ENCODE measurements around the gene FOXO1. TPM values are rescaled to one million over a fixed set of nuclear protein-coding genes. Genes with fewer than 3 reads are reported as not detected.
A peak's percentile ranks its signal among the peaks of the same experiment; 100 is the strongest.

Gene FOXO1
- total RNA-seq, 2 donors from 2014 or later, result 20.1 to 29.7 TPM

- TF ChIP-seq, protein P1, sequence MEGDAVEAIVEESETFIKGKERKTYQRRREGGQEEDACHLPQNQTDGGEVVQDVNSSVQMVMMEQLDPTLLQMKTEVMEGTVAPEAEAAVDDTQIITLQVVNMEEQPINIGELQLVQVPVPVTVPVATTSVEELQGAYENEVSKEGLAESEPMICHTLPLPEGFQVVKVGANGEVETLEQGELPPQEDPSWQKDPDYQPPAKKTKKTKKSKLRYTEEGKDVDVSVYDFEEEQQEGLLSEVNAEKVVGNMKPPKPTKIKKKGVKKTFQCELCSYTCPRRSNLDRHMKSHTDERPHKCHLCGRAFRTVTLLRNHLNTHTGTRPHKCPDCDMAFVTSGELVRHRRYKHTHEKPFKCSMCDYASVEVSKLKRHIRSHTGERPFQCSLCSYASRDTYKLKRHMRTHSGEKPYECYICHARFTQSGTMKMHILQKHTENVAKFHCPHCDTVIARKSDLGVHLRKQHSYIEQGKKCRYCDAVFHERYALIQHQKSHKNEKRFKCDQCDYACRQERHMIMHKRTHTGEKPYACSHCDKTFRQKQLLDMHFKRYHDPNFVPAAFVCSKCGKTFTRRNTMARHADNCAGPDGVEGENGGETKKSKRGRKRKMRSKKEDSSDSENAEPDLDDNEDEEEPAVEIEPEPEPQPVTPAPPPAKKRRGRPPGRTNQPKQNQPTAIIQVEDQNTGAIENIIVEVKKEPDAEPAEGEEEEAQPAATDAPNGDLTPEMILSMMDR (conservative IDR thresholded peaks at IDR 0.05), result no peak
- WGBS, 2 experiments (ENCODE audit: insufficient coverage in 1 of 2, insufficient read length in 1 of 2), result 83% methylated on average over 1 of the region's 1 CpG; no CpG with 5 or more reads in 1 of the 2 experiments
- Histone ChIP-seq H3K36me3 (ENCODE audit: control insufficient read depth, insufficient read depth, low read length) (no peaks in the 10 kb centered on the region), H3K27ac (ENCODE audit: low read depth, low read length) (no peak overlapping the region), H3K4me1 (ENCODE audit: control insufficient read depth, insufficient read depth, low read length) (no peaks in the 10 kb centered on the region), H3K9ac (ENCODE audit: extremely low read depth, low read length, poor library complexity, severe bottlenecking) (no peak overlapping the region), H3K27me3 (ENCODE audit: control insufficient read depth, insufficient read depth, low read length, poor library complexity, severe bottlenecking) (no peaks in the 10 kb centered on the region), H3K9me3 (ENCODE audit: control insufficient read depth, low read length) (no peaks in the 10 kb centered on the region), H3K4me3 (ENCODE audit: low read length) (no peak overlapping the region)
- H3K4me3 Mint-ChIP-seq, result no peak overlapping the region
- H3K27me3 Mint-ChIP-seq (ENCODE audit: insufficient read depth), result no peaks in the 10 kb centered on the region
- peaks cover 22% of the 10 kb centered on the region for H3K4me1 Mint-ChIP-seq
- no peaks in the 10 kb centered on the region for H3K36me3 Mint-ChIP-seq (ENCODE audit: low read depth)
- no peak overlapping the region for H3K27ac Mint-ChIP-seq
- no peak for DNase-seq
- no peaks in the 10 kb centered on the region for H3K9me3 Mint-ChIP-seq
Observed at GRCh38 chr13:40598569-40598968, 67.9 kb downstream of the FOXO1 start.

GRCh38 chr13:40597735-40598365, 68.6 kb downstream of the FOXO1 start:
- Histone ChIP-seq H3K4me1 (ENCODE audit: control insufficient read depth, insufficient read depth, low read length) (no peaks in the 10 kb centered on the region), H3K27ac (ENCODE audit: low read depth, low read length) (no peak overlapping the region), H3K4me3 (ENCODE audit: low read length) (no peak overlapping the region), H3K9ac (ENCODE audit: extremely low read depth, low read length, poor library complexity, severe bottlenecking) (no peak overlapping the region), H3K27me3 (ENCODE audit: control insufficient read depth, insufficient read depth, low read length, poor library complexity, severe bottlenecking) (no peaks in the 10 kb centered on the region), H3K9me3 (ENCODE audit: control insufficient read depth, low read length) (no peaks in the 10 kb centered on the region), H3K36me3 (ENCODE audit: control insufficient read depth, insufficient read depth, low read length) (no peaks in the 10 kb centered on the region)
- no peak for DNase-seq
- Mint-ChIP-seq H3K27ac (peak overlapping the region; percentile 45), H3K9me3 (no peaks in the 10 kb centered on the region), H3K36me3 (ENCODE audit: low read depth) (no peaks in the 10 kb centered on the region), H3K4me3 (no peak overlapping the region), H3K27me3 (ENCODE audit: insufficient read depth) (no peaks in the 10 kb centered on the region), H3K4me1 (peaks cover 22% of the 10 kb centered on the region)
- WGBS, 2 experiments (ENCODE audit: insufficient coverage in 1 of 2, insufficient read length in 1 of 2), result 94 to 95% methylated on average over 7 to 11 of the region's 11 CpGs
- TF ChIP-seq, protein P1 (conservative IDR thresholded peaks at IDR 0.05), result no peak

GRCh38 chr13:40596484-40596883, 70.0 kb downstream of the FOXO1 start:
- Histone ChIP-seq H3K27me3 (ENCODE audit: control insufficient read depth, insufficient read depth, low read length, poor library complexity, severe bottlenecking) (no peaks in the 10 kb centered on the region), H3K9me3 (ENCODE audit: control insufficient read depth, low read length) (no peaks in the 10 kb centered on the region), H3K4me1 (ENCODE audit: control insufficient read depth, insufficient read depth, low read length) (no peaks in the 10 kb centered on the region), H3K27ac (ENCODE audit: low read depth, low read length) (no peak overlapping the region), H3K4me3 (ENCODE audit: low read length) (no peak overlapping the region), H3K36me3 (ENCODE audit: control insufficient read depth, insufficient read depth, low read length) (no peaks in the 10 kb centered on the region), H3K9ac (ENCODE audit: extremely low read depth, low read length, poor library complexity, severe bottlenecking) (no peak overlapping the region)
- no peaks in the 10 kb centered on the region for H3K9me3 Mint-ChIP-seq
- no peak for DNase-seq
- TF ChIP-seq, protein P1 (conservative IDR thresholded peaks at IDR 0.05), result no peak
- H3K36me3 Mint-ChIP-seq (ENCODE audit: low read depth), result no peaks in the 10 kb centered on the region
- WGBS, 2 experiments (ENCODE audit: insufficient coverage in 1 of 2, insufficient read length in 1 of 2), result 97% methylated on average over 3 to 4 of the region's 4 CpGs
- peaks cover 26% of the 10 kb centered on the region for H3K4me1 Mint-ChIP-seq
- no peak overlapping the region for H3K4me3 Mint-ChIP-seq
- H3K27me3 Mint-ChIP-seq (ENCODE audit: insufficient read depth), result no peaks in the 10 kb centered on the region
- no peak overlapping the region for H3K27ac Mint-ChIP-seq
